Neuron (in vitro differentiated cells): ENCODE results near the gene NRG2.

Source experiments
- H2AFZ ChIP-seq: one replicate; pipeline ENCODE4 v1.6.1; 2013; ENCODE audit warnings: low read depth, mild to moderate bottlenecking, inconsistent platforms, low read length, moderate library complexity
- H3K27me3 ChIP-seq: one replicate; pipeline ENCODE4 v1.6.1; 2013; ENCODE audit warnings: low read length; ENCODE audit not compliant: insufficient read depth
- H3K36me3 ChIP-seq: one replicate; pipeline ENCODE4 v1.6.1; 2013; ENCODE audit warnings: low read length; ENCODE audit not compliant: insufficient read depth
- H3K4me1 ChIP-seq: one replicate; pipeline ENCODE4 v1.6.1; 2013; ENCODE audit warnings: low read length; ENCODE audit not compliant: insufficient read depth
- H3K4me3 ChIP-seq: 2 replicates; pipeline ENCODE4 v1.5.1; 2013; ENCODE audit warnings: mild to moderate bottlenecking, low read length, moderate library complexity
- H3K9me3 ChIP-seq: one replicate; pipeline ENCODE4 v1.6.1; 2013; ENCODE audit warnings: low read length

Gene NRG2

DNA sequence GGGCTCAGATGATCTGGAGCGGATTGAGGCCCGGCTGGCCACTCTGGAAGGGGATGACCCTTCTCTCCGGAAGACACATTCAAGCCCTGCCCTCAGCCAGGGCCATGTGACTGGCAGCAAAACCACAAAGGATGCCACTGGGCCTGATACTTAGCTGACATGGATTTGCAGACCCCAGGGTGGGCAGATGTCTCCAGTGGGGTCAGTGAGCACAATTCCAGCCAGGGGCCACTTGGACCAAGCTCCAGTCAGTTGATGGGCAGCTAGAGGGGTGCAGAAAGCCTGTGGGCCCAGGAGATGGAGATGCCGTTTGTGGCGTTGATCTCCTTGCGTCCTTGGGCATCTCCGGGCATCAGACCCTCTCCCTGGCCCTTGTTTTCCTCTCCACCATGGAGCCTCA is 200.8 kb downstream of the NRG2 start:
- no peak overlapping the region for H2AFZ ChIP-seq
- peaks cover 22% of the 10 kb centered on the region for H3K27me3 ChIP-seq
- H3K4me1 ChIP-seq: no peaks in the 10 kb centered on the region
- H3K4me3 ChIP-seq: no peak overlapping the region
- H3K36me3 ChIP-seq: no peaks in the 10 kb centered on the region
- H3K9me3 ChIP-seq: no peaks in the 10 kb centered on the region

DNA sequence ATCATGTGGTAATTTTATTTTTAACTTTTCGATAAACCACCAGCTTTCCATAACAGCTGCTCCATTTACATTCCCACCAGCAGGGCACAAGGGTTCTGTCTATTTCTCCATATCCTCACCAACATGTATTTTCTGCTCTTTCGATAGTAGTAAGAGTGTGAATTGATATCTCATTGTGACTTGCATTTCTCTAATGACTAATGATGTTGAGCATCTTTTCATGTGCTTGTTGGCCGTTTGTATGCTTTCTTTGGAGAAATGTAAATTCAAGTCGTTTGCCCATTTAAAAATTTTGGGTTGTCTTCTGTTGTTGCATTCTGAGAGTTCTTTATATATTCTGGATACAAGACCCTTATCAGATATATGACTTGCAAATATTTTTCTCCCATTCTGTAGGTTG is 201.6 kb downstream of the NRG2 start:
- no peaks in the 10 kb centered on the region for H3K36me3 ChIP-seq
- H3K27me3 ChIP-seq: peaks cover 17% of the 10 kb centered on the region
- no peaks in the 10 kb centered on the region for H3K9me3 ChIP-seq
- no peaks in the 10 kb centered on the region for H3K4me1 ChIP-seq
- no peak overlapping the region for H2AFZ ChIP-seq
- H3K4me3 ChIP-seq: no peak overlapping the region

DNA sequence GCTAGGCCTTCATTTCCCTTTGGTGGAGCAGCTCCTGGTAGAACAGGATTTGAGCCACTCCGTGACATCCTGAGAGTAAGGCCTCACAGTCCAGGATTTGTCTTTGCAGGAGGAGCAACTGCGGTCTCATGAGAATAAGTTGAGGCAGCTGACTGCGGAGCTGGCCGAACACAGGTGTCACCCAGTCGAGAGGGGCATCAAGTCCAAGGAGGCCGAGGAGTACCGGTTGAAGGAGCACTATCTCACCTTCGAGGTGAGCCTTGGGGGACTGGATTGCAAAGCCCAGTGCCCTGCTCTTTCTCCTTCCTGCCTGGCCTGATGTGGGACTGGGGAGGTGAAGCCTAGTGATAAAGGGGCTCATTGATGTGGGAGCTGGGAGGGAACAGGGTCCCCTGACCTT is 203.2 kb downstream of the NRG2 start:
- no peak overlapping the region for H3K4me3 ChIP-seq
- H3K36me3 ChIP-seq: no peaks in the 10 kb centered on the region
- H2AFZ ChIP-seq: no peak overlapping the region
- H3K4me1 ChIP-seq: no peaks in the 10 kb centered on the region
- no peaks in the 10 kb centered on the region for H3K9me3 ChIP-seq
- H3K27me3 ChIP-seq: peaks cover 6% of the 10 kb centered on the region

DNA sequence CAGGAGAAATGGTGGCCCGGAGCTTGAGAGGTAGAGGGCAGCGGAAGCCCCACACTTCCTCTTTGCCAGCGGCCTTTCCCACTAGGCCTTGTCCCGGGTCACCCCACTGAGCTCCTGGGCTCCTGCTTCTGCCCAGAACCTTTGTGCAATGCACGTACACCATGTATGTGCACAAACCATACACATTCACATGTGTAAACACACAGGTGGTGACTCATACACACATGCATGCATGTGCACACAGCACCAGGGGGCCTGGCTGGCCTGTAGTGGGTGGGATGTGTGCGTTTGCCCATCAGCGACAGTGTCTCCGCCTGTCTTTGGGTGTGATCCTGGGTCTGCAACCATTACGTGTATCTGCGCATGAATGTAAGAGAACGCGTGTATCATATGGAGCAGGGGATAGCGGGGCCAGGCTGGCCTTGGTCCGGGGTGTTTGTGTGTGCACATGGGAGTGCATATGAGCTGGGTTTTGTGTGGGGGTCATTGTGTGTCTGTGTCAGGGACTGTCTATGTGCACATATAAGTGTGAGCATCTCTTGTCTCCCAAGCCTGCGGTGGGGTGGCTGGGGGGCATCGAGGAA is 203.8 kb downstream of the NRG2 start:
- H2AFZ ChIP-seq: no peak overlapping the region
- no peaks in the 10 kb centered on the region for H3K36me3 ChIP-seq
- no peaks in the 10 kb centered on the region for H3K9me3 ChIP-seq
- H3K27me3 ChIP-seq: peaks cover 6% of the 10 kb centered on the region
- no peaks in the 10 kb centered on the region for H3K4me1 ChIP-seq
- H3K4me3 ChIP-seq: no peak overlapping the region

DNA sequence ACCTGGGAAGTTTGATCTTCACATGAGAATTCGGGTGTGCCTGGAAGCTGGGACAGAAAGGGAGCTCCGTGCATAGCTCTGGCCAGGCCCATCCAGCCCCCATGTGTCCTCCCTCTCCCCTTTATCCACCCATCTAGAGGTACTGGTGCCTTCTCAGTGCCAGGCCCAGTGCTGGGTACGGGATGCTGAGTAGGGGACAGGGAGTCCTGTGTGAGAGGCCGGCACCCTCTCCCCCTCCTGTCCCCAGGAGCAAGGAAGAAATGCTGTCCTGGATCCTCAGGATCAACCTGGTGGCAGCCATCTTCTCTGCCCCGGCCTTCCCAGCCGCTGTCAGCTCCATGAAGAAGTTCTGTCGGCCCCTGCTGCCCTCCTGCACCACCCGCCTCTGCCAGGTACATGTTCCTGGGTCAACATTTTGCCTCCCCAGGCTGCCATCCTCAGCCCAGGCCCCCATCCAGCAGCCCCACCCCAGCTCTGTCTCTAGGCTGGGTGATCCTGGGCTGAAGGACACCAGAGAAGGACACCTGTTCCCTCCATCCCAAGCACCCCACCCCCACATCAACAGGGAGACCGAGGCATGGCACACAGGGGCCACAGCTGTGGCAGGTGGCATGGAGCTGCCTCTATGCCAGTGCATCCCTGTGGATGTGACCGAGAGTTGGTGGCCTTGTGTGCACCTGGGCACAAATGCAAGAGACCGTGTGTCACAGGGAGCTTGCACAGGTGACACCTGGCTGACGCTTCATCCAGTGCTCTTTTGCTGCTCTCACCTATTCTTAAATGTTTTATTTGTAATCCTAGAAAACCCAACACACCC is 204.5 kb downstream of the NRG2 start:
- peaks cover 6% of the 10 kb centered on the region for H3K27me3 ChIP-seq
- no peaks in the 10 kb centered on the region for H3K9me3 ChIP-seq
- H3K36me3 ChIP-seq: no peaks in the 10 kb centered on the region
- no peaks in the 10 kb centered on the region for H3K4me1 ChIP-seq
- no peak overlapping the region for H3K4me3 ChIP-seq
- no peak overlapping the region for H2AFZ ChIP-seq

DNA sequence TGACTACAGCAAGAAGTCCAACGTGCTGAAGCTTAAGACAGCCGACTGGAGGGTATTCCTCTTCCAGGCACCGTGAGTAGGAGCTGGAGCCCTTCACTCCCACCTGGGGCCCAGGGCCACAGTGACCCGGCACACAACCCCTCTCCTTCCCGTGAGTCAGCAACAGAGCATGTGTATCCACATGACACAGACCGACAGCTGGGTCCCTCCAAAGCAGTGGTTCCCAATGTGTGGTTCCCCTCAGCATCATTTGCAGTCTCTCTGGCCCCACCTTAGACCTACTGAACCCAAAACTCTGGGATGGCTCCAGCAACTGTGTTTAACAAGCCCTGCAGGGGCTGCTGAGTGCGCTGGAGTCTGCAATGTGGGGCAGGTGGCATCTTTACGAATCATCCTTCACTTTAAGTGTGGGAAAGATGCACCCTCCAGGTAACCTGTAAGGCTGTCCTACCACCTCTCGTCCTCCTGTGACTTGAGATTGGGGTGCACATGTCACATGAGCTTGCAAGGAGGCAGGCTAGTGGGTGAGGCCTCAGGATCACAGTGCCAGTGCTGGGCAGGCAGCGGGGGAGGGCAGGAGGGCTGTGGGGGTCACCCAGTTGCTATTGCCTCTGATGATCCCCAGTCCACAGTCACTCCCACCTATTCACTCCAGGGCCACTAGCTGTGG is 205.3 kb downstream of the NRG2 start:
- Histone ChIP-seq H3K9me3 (no peaks in the 10 kb centered on the region), H3K4me1 (no peaks in the 10 kb centered on the region), H3K36me3 (no peaks in the 10 kb centered on the region), H2AFZ (no peak overlapping the region), H3K4me3 (no peak overlapping the region), H3K27me3 (peaks cover 7% of the 10 kb centered on the region)

DNA sequence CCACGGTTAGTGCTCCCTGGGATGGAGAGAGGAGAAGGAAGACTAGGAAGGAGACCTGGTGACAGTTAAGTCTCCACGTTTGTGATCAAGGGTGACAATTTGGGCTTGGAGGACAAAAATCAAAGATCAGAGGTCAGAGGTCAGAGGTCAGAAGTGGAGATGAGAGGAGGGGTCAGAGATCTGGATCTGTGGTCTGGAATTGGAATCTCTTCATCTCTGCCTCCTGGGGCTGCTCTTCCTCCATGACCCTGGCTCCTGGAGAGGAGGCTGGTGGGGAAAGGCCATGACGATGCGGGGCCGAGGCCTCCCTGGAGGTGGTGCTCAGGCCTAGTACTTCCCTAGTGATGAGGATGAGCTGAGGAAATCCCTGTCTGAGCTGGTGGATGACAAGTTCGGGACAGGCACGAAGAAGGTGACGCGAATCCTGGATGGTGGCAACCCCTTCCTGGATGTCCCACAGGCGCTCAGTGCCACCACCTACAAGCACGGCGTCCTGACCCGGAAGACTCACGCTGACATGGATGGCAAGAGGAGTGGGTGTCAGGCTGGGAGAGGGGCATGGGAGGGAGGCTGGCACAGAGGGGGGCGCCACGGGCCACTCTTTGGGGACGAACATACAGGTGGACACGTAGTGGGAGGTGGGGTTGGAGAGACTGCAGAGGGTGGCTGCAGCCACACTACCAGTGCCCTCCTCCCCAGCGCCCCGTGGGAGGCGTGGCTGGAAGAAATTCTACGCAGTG is 206.5 kb downstream of the NRG2 start:
- Histone ChIP-seq H2AFZ (no peak overlapping the region), H3K4me3 (no peak overlapping the region), H3K9me3 (no peaks in the 10 kb centered on the region), H3K27me3 (peaks cover 4% of the 10 kb centered on the region), H3K36me3 (no peaks in the 10 kb centered on the region), H3K4me1 (no peaks in the 10 kb centered on the region)

DNA sequence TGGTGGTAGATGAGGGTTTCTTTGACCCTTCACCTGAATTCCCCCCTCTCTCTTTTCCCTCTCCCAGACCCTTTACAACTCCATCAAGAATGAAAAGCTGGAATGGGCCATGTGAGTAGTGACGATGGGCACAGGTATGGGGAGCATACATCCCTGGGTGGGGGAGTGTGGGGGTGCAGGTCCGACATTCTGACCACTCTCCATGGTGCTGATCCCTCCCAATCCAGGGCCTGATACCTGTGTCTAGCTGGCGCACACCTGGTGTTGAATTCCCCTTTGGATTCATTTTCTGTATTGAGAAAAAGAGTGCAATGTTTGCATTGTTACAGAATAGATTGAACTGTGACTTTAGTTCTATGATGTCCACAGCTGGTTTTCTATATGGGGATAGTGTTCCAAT is 207.4 kb downstream of the NRG2 start:
- no peak overlapping the region for H2AFZ ChIP-seq
- no peak overlapping the region for H3K4me3 ChIP-seq
- peaks cover 4% of the 10 kb centered on the region for H3K27me3 ChIP-seq
- H3K9me3 ChIP-seq: no peaks in the 10 kb centered on the region
- H3K36me3 ChIP-seq: no peaks in the 10 kb centered on the region
- H3K4me1 ChIP-seq: no peaks in the 10 kb centered on the region

DNA sequence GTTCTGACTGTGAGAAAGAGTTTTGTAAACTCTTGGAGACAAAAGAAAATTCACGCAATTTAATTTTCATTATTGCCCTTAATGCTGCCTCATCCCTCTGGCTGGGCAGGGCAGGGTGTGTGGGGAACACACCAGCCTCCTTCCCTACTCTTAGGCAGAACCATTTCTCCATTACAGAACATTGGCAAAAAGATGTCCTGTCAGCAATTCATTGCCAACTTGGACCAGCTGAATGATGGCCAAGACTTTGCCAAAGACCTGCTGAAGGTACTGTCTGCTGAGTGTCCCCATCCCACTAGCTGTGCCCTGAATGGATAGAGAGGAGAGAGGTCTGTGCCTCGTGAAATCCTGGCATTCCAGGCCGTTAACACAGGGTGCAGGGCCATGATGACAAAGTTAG is 209.6 kb downstream of the NRG2 start:
- H3K27me3 ChIP-seq: peaks cover 4% of the 10 kb centered on the region
- H3K4me3 ChIP-seq: no peak overlapping the region
- no peaks in the 10 kb centered on the region for H3K4me1 ChIP-seq
- no peak overlapping the region for H2AFZ ChIP-seq
- no peaks in the 10 kb centered on the region for H3K9me3 ChIP-seq
- no peaks in the 10 kb centered on the region for H3K36me3 ChIP-seq

DNA sequence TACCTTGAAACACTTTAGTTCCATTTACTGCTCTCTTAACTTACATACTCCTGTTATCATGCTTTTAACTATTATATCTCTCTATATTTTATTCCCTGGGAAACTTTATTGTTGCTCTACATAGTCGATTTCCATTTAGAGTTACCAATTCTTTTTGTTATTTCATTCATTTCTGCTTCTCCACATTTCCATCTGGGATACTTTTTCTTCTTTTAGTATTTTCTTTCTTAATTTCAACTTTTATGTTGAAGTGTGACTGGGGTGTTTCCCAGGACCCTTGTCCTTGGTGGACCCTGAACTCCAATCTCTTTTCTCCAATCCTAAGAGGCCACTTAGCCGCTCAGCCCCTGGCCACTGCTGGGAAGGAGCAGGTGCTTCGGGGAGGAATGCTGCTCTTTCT is 211.5 kb downstream of the NRG2 start:
- no peak overlapping the region for H3K4me3 ChIP-seq
- peaks cover 4% of the 10 kb centered on the region for H3K27me3 ChIP-seq
- H3K4me1 ChIP-seq: no peaks in the 10 kb centered on the region
- H3K9me3 ChIP-seq: no peaks in the 10 kb centered on the region
- H2AFZ ChIP-seq: no peak overlapping the region
- no peaks in the 10 kb centered on the region for H3K36me3 ChIP-seq

DNA sequence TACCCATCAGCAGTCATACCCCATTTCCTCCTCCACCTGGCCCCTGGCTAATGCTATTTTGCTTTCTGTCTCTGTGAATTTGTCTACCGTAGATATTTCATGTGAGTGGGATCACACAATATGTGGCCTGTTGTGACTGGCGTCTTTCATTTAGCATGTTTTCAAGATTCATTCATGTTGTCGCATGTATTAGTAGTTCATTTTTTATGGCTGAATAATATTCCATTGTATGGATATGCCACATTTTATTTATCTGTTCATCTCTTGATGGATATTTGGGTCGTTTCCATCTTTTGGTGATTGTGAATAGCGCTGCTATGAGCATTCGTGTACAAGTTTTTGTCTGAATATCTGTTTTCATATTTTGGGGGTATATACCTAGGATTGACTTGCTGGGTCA is 213.6 kb downstream of the NRG2 start:
- peaks cover 8% of the 10 kb centered on the region for H3K27me3 ChIP-seq
- H3K36me3 ChIP-seq: no peaks in the 10 kb centered on the region
- no peaks in the 10 kb centered on the region for H3K4me1 ChIP-seq
- no peak overlapping the region for H3K4me3 ChIP-seq
- no peak overlapping the region for H2AFZ ChIP-seq
- H3K9me3 ChIP-seq: no peaks in the 10 kb centered on the region

DNA sequence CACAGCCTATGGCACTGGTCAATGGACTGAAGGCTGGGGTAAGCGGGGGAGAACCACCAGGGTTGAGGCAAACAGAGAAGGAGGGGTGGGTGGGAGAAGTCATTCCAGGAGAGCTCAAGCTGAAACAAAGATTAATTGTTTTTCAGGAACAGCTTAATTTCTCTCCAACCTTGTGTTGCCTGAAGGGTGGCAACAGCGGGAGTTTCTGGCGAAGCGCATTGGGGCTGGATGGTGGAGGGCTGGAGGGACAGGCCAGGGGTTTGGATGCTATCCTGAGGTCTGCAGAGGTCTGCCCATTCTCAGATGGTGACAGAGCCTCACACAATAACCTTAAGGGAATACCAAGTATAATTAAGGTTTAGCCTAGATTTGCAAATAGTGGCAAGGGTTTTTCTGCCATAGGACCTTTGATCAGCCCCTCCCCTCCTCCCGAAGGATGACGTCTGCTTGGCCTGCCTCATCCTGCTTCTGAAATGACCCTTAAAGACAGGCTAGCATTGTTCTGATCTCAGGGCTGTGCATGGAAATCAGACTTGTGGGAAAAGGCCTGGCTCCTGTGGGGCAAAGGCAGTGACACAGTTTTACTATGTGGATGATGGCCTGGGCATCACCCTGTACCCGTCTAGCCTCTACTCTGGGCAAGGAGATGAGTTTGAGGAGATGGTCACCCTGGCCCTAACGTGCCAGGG is 214.7 kb downstream of the NRG2 start:
- Histone ChIP-seq H3K27me3 (peaks cover 11% of the 10 kb centered on the region), H2AFZ (no peak overlapping the region), H3K36me3 (no peaks in the 10 kb centered on the region)

More for the DNA sequence above, 214.7 kb downstream of the NRG2 start:
- Histone ChIP-seq H3K4me1 (no peaks in the 10 kb centered on the region), H3K9me3 (no peaks in the 10 kb centered on the region), H3K4me3 (no peak overlapping the region)
